GM19099 (cell line): ENCODE results near the gene TMEM150C.

Source experiments
- POLR2A ChIP-seq: IDR thresholded peaks from 3 replicates; pipeline ENCODE4 v1.6.1; 2011; ENCODE audit warnings: low read depth; ENCODE audit not compliant: insufficient read length; ENCODE audit errors: extremely low read depth

Gene TMEM150C

GRCh38 chr4:82561786-82562563, at the start of gene TMEM150C:
TSS of gene TMEM150C (minus strand) at chr4:82561988. CDS start at chr4:82504657, 57,331 bp downstream.
- TF ChIP-seq POLR2A = no peak

DNA sequence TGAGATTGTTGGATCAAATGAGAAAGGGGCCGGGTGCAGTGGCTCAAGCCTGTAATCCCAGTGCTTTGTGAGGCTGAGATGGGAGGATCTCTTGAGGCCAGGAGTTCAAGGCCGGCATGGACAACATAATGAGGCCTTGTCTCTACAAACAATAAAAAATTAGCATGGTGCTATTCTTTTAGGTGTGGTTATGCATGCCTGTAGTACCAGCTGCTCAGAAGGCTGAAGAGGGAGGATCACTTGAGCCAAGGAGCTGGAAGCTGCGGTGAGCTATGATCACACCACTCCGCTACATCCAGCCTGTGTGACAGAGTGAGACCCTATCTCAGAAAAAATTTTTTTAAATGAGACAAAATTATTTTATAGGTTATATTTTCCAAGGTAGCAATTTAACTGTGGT, 49.7 kb upstream of the TMEM150C start:
- no peak for TF ChIP-seq POLR2A

- no peak for TF ChIP-seq POLR2A
These were observed 48.3 kb upstream of the TMEM150C start for GRCh38 chr4:82610041-82610440.

GRCh38 chr4:82606622-82607021, 44.8 kb upstream of the TMEM150C start:
- no peak for TF ChIP-seq POLR2A

DNA sequence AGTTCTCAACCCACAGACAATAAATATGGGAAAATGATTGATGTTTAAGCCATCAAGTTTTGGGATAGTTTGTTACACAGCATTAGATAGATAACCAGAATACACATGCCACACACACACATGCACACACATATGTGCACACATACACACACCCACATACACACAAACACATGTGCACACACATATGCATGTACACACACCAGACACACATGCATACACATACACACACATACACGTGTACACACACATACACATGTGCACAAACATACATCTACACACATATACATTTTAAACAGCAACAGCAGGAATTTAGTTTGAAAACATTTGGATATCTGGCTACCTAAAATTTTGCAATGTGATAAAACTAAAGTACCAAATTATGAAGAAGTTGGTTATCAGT, 42.7 kb upstream of the TMEM150C start:
- TF ChIP-seq POLR2A = no peak

- TF ChIP-seq POLR2A = no peak
These were observed 39.6 kb upstream of the TMEM150C start for GRCh38 chr4:82601242-82602015.

DNA sequence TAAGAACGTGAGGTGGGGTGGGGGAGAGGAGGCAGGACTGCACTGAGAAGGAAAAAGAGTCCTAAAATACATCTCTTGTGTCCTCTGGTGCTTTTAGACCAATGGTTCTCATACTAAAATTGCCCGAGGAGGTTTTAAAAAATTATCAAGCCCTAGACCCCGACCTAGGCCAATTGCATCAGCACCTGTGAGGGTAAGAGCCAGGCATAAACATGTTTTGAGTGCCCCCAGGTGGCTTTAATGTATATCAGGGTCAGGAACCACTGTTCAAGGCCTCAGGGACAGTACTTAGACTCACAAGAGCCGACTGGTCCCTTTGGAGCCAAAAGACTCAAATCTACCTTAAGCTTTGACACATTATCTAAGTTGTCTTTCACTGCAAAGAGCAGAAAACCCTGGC, 37.5 kb upstream of the TMEM150C start:
- no peak for TF ChIP-seq POLR2A

- TF ChIP-seq POLR2A = no peak
These were observed 32.7 kb upstream of the TMEM150C start for GRCh38 chr4:82594456-82594855.

DNA sequence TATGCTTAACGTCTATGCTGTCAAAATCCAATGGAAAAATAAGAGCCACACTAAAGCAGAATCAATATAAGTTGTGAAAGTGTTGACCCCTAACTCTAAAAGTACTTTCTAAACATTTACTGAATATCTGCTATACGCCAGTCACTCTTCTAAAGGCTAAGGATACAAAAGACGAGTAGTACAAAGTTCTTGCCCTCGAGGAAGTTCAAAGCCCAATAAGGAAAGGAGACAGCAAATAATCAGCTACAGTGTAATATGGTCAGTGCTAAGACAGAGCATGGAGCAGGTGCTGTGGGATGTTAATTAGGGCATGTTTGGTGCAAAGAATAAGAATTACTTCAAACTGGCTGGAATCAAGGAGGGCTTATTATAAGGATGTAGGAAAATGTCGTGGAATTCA, 31.6 kb upstream of the TMEM150C start:
- TF ChIP-seq POLR2A = no peak

DNA sequence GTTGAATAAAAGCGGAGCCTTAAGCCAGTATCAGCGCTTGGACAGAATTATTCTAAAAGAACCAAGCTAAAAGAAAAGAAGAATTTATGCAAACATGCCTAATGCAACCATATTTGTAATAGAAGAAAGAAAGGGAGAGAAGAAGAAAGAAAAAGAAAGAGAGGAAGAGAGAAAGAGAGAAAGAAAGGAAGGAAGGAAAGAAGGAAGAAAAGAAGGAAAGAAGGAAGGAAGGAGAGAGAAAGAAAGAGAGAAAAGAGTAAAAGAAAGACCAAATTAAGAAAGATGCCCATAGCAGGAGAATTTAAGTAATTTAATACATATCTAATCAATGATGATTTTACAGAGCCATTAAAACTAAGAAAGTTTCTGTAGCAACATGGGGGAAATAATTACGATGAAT, 30.9 kb upstream of the TMEM150C start:
- no peak for TF ChIP-seq POLR2A

- no peak for TF ChIP-seq POLR2A
These were observed 29.8 kb upstream of the TMEM150C start for GRCh38 chr4:82591592-82591991.

DNA sequence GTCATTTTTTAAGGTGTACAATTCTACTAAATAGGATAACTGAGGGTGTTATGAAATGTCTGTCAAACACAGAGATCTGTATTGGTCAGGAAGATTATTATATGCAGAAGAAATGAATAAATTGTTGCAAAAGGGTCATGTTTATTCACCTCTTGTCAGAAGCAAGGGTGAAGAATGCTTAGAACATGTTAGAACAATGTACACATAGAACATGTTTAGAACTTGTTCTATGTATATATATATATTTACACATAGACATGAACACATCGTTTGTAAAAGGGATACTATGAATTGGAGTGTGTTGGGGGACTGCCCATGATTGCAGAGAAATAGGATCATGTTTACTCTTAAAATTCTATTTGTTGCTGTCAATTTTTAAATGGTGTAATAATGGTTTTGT, 28.0 kb upstream of the TMEM150C start:
- TF ChIP-seq POLR2A = no peak

GRCh38 chr4:82588771-82589270, 27.0 kb upstream of the TMEM150C start:
- TF ChIP-seq POLR2A = no peak

GRCh38 chr4:82587826-82588540, 26.2 kb upstream of the TMEM150C start:
- TF ChIP-seq POLR2A = no peak

GRCh38 chr4:82585690-82586435, 24.1 kb upstream of the TMEM150C start:
- no peak for TF ChIP-seq POLR2A
